ENCODE measurements around the gene RBX1. TPM values are rescaled to one million over a fixed set of nuclear protein-coding genes. Genes with fewer than 3 reads are reported as not detected.

The RBX1 gene
- 85.1 and 121 TPM in 2 replicates for total RNA-seq

GRCh38 chr22:40950962-40951794, at the start of gene RBX1:
TSS of gene RBX1 (plus strand) at chr22:40951378. CDS start at chr22:40951399, 21 bp downstream.

Other genes with a start within 250 kb of the RBX1 start
- gene SLC25A17, start 132.0 kb upstream of the RBX1 start, total RNA-seq = 18.8 and 21.1 TPM in 2 replicates
- 173 and 236 TPM in 2 replicates for gene ST13, start 94.7 kb upstream of the RBX1 start, total RNA-seq
- 6.2 and 6.5 TPM in 2 replicates for gene XPNPEP3, start 94.2 kb upstream of the RBX1 start, total RNA-seq
- gene DNAJB7, start 89.3 kb upstream of the RBX1 start, total RNA-seq = not detected in 2 replicates
- 14.3 and 21.6 TPM in 2 replicates for gene EP300, start 141.2 kb downstream of the RBX1 start, total RNA-seq

Data from epithelial cell of umbilical artery (primary cell).